Glutamatergic neuron (in vitro differentiated cells): Measurements from ENCODE around the gene BCAR3. TPM values are rescaled to one million over a fixed set of nuclear protein-coding genes. Genes with fewer than 3 reads are reported as not detected.
"Not testable (repeated sequence)": the region's sequence is repeated elsewhere in the genome, so short reads cannot be mapped to it uniquely, and the experiment has no call there.

ENCODE experiments used
- DNase-seq: peaks from one replicate; pipeline ENCODE4 v3.0.0; 2022
- H3K27ac Mint-ChIP-seq: one replicate; pipeline ENCODE4 v1.8.0; 2020; ENCODE audit warnings: mild to moderate bottlenecking, mixed read lengths, inconsistent platforms; ENCODE audit not compliant: unreplicated experiment
- H3K27me3 Mint-ChIP-seq: one replicate; pipeline ENCODE4 v1.8.0; 2020; ENCODE audit warnings: mild to moderate bottlenecking, moderate library complexity, mixed read lengths, inconsistent platforms; ENCODE audit not compliant: unreplicated experiment
- H3K36me3 Mint-ChIP-seq: one replicate; pipeline ENCODE4 v1.8.0; 2020; ENCODE audit warnings: mild to moderate bottlenecking, mixed read lengths, inconsistent platforms; ENCODE audit not compliant: unreplicated experiment
- H3K4me1 Mint-ChIP-seq: one replicate; pipeline ENCODE4 v1.8.0; 2020; ENCODE audit warnings: mild to moderate bottlenecking, low read depth, mixed read lengths, inconsistent platforms; ENCODE audit not compliant: unreplicated experiment
- H3K4me3 Mint-ChIP-seq: one replicate; pipeline ENCODE4 v1.8.0; 2020; ENCODE audit warnings: mild to moderate bottlenecking, mixed read lengths, inconsistent platforms; ENCODE audit not compliant: unreplicated experiment
- H3K9me3 Mint-ChIP-seq: one replicate; pipeline ENCODE4 v1.8.0; 2020; ENCODE audit warnings: mild to moderate bottlenecking, moderate library complexity, mixed read lengths, inconsistent platforms; ENCODE audit not compliant: unreplicated experiment
- total RNA-seq: library from RNA; stranded (reverse); fragmentation: NEBNext Ultra II Directional; extraction: Animal tissue kit (Norgen Biotek cat#: 25700); gene quantifications from one replicate; pipeline ENCODE4 v1.2.1, GENCODE V29; 2021; ENCODE audit not compliant: unreplicated experiment
- TF ChIP-seq, protein P1 (sequence below): fragments of 200-600 bp; sonication (generic); IDR thresholded peaks from one replicate; pipeline ENCODE4 v1.5.0; 2021; ENCODE audit not compliant: partially characterized antibody, unreplicated experiment

Gene BCAR3
- total RNA-seq, 1 donor from 2014 or later = 12.8 TPM

DNA sequence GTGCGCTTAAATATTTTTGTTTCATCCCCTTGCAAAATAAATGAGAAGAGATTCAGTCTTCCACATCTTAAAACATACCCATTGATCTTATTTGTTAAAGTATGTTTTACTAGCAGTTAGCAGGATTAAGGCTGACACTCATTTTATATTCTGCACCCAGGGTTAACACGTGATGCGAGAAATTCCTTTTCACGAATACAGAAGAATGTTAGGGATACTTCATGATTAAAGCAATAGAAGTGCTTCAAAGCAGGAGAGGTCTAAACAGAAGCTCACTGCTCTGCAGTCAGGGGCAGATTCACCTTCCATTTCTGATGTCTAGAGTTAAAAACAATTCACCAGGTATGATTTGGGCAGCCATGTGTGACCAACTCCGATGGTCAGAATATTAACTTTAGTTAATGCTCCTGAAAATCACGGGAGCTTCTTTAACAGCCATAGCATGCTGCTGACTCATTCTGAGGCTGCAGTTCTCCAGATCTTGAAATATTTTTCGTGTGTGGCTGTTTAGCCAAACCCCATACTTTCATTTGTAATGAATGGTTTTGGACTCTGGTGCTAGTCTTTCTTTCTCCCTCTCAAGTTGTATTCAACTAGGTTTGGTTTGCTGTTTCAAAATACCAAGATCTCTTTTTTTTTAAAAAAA, 19.7 kb downstream of the BCAR3 start:
- Mint-ChIP-seq H3K4me3 (no peak overlapping the region), H3K9me3 (no peaks in the 10 kb centered on the region), H3K36me3 (peaks cover 8% of the 10 kb centered on the region), H3K27me3 (no peaks in the 10 kb centered on the region), H3K27ac (no peak overlapping the region), H3K4me1 (peaks cover 13% of the 10 kb centered on the region)
- no peak for DNase-seq
- TF ChIP-seq, protein P1, sequence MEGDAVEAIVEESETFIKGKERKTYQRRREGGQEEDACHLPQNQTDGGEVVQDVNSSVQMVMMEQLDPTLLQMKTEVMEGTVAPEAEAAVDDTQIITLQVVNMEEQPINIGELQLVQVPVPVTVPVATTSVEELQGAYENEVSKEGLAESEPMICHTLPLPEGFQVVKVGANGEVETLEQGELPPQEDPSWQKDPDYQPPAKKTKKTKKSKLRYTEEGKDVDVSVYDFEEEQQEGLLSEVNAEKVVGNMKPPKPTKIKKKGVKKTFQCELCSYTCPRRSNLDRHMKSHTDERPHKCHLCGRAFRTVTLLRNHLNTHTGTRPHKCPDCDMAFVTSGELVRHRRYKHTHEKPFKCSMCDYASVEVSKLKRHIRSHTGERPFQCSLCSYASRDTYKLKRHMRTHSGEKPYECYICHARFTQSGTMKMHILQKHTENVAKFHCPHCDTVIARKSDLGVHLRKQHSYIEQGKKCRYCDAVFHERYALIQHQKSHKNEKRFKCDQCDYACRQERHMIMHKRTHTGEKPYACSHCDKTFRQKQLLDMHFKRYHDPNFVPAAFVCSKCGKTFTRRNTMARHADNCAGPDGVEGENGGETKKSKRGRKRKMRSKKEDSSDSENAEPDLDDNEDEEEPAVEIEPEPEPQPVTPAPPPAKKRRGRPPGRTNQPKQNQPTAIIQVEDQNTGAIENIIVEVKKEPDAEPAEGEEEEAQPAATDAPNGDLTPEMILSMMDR = no peak

DNA sequence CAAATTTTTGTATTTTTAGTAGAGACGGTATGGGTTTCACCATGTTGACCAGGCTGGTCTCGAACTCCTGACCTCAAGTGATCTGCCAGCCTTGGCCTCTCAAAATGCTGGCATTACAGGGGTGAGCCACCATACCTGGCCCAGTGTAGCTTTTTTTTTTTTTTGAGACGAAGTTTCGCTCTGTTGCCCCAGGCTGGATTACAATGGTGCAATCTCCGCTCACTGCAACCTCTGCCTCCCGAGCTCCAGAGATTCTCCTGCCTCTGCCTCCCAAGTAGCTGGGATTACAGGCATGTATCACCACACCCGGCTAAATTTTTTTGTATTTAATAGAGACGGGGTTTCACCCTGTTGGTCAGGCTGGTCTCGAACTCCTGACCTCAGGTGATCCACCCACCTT, 20.3 kb downstream of the BCAR3 start:
- not testable (repeated sequence) for H3K27me3 Mint-ChIP-seq, H3K9me3 Mint-ChIP-seq, H3K4me1 Mint-ChIP-seq, H3K27ac Mint-ChIP-seq, H3K36me3 Mint-ChIP-seq, DNase-seq, H3K4me3 Mint-ChIP-seq

DNA sequence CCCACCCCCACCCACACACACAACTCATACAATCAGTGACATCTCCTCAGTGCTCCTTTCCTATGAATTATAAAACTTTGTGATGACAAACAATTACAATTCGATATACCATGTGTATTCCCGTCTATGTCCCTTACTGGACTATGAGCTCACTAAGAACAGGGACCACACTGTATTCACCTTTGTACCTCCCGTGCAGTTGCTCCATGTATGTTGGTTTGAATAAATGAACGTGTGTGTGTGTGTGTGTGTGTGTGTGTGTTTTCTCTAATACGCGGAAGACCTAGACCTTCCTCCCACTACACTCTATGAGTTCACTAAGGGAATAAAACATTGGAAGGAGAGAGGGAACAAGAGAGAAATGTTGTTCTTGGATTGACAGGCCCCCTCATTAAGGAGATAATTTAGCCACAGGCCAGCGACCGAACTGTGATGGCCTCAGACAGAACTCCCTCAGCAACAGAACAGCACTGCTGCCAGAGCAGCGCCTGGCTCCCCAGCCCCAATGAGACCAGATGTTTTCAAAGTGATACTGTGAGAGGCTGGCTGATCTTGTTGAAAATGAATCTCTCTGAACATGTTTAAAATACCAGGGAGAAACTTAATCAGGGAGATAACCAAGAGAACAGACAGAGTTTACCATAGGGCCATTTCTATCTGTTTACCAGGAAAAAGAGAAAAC, 21.7 kb downstream of the BCAR3 start:
- TF ChIP-seq, protein P1 = no peak
- Mint-ChIP-seq H3K27ac (peak overlapping the region; percentile 4), H3K27me3 (no peaks in the 10 kb centered on the region), H3K9me3 (no peaks in the 10 kb centered on the region), H3K36me3 (peaks cover 8% of the 10 kb centered on the region), H3K4me3 (no peak overlapping the region), H3K4me1 (peaks cover 5% of the 10 kb centered on the region)
- no peak for DNase-seq

DNA sequence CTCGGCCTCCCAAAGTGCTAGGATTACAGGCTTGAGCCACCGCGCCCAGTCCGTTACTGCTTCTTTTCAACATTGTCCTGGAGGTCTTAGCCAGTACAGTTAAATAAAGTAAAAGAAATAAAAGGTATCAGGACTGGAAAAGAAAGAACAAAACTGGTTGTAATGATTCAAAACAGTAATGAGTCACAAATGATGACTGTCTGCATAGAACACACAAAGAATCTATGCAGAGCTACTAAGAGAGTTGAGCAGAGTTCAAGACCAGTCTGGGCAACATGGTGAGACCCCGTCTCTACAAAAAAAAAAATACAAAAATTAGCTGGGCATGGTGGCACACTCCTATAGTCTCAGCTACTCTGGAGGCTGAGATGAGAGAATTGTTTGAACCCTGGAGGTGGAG, 23.4 kb downstream of the BCAR3 start:
- no peak for DNase-seq
- Mint-ChIP-seq H3K4me1 (peaks cover 5% of the 10 kb centered on the region), H3K4me3 (no peak overlapping the region), H3K9me3 (peaks cover 2% of the 10 kb centered on the region), H3K27ac (no peak overlapping the region), H3K36me3 (peaks cover 20% of the 10 kb centered on the region), H3K27me3 (peaks cover 3% of the 10 kb centered on the region)
- TF ChIP-seq, protein P1 = no peak

DNA sequence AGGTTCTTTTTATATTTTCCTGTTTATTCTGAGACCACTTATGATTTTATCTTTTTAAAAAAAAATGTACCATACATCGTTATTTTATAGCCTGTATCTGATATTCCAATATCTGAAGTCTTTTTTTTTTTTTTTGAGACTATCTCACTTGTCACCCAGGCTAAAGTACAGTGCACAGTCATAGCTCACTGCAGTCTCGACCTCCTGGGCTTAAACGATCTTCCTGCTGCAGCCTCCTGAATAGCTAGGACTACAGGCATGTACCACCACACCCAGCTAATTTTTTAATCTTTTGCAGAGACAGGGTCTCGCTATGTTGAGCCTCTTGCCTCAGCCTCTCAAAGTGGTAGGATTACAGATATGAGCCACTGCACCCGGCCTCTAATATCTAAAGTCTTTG, 25.1 kb downstream of the BCAR3 start:
- no peak for DNase-seq
- H3K36me3 Mint-ChIP-seq = peaks cover 15% of the 10 kb centered on the region
- H3K9me3 Mint-ChIP-seq = peaks cover 2% of the 10 kb centered on the region
- no peak overlapping the region for H3K27ac Mint-ChIP-seq
- TF ChIP-seq, protein P1 = no peak
- peaks cover 3% of the 10 kb centered on the region for H3K27me3 Mint-ChIP-seq
- H3K4me3 Mint-ChIP-seq = no peak overlapping the region
- H3K4me1 Mint-ChIP-seq = peaks cover 5% of the 10 kb centered on the region
